Fibroblast of pulmonary artery (primary cell): Measurements from ENCODE around the gene CPEB3.
"Not testable (repeated sequence)": the region's sequence is repeated elsewhere in the genome, so short reads cannot be mapped to it uniquely, and the experiment has no call there.

Experiments
- DNase-seq: peaks from one replicate; pipeline ENCODE4 v3.0.0-alpha.2; 2010; ENCODE audit warnings: low read depth
- H3K4me3 ChIP-seq: replicated peaks from 2 replicates; pipeline ENCODE4 v1.5.1; 2011; ENCODE audit warnings: low read depth, mild to moderate bottlenecking, control low read depth, low read length, moderate library complexity
- CTCF ChIP-seq: IDR thresholded peaks from 2 replicates; pipeline ENCODE4 v1.5.1; 2011; ENCODE audit warnings: mild to moderate bottlenecking, control low read depth, low read length, inconsistent platforms; ENCODE audit errors: missing control alignments

The CPEB3 gene

GRCh38 chr10:92238586-92239098, 52.2 kb downstream of the CPEB3 start:
- TF ChIP-seq CTCF: no peak
- peak overlapping the region; percentile 70 for H3K4me3 ChIP-seq
- peak; percentile 64 for DNase-seq

GRCh38 chr10:92238054-92238585, 52.8 kb downstream of the CPEB3 start:
- no peak for TF ChIP-seq CTCF
- no peak overlapping the region for H3K4me3 ChIP-seq
- no peak for DNase-seq

DNA sequence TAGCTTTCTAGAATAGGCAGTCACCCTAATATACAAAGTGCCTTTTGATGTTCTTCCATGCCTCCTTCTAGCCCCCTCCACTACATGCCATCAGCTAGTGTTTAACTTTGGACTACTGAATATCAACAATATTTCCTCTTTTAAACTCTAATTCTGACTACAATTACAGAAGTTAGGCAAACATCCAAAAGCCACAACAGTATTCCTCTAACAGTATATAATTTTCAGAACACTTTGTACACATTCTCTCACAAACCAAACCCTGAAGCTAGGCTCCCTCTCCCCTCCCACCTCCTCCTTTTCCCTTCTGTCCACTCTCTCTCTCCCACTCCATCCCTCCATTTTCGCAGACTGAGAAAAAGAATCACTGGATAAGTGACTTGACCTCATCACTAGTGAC, 59.7 kb downstream of the CPEB3 start:
- TF ChIP-seq CTCF: no peak
- no peak for DNase-seq
- no peak overlapping the region for H3K4me3 ChIP-seq

DNA sequence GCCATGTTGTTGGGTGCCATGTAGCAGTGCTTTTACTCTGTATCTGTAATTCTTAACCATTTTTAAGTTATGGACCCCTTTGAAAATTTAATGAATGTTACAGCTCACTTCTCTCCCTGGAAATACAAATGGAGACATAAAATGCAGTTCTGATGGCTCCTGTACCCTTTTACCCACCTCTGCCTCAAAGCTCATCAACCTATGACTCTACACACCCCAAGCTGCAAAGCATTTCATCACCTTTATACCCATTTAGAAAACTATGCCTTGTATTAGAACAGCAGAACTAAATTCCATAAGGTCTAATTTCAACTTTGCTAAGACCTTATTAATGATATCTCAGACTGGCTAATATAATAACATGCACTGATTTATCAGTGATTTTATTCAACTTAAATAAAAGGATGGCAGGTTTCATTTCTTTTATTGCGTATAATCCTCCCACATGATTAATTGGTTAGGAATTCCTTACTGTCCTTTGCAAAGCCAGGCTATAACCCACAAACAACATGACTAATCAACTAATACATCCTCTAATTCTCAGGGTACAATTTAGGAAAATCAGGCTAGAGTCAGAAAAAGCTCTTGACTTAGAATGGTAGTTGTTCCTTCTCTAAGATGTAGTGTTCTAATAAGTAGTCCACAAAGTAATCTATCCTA, 68.1 kb downstream of the CPEB3 start:
- DNase-seq: peak; percentile 63
- H3K4me3 ChIP-seq: no peak overlapping the region
- TF ChIP-seq CTCF: no peak

- no peak overlapping the region for H3K4me3 ChIP-seq
- no peak for DNase-seq
- no peak for TF ChIP-seq CTCF
Observed at GRCh38 chr10:92219559-92219958, 71.3 kb downstream of the CPEB3 start.

DNA sequence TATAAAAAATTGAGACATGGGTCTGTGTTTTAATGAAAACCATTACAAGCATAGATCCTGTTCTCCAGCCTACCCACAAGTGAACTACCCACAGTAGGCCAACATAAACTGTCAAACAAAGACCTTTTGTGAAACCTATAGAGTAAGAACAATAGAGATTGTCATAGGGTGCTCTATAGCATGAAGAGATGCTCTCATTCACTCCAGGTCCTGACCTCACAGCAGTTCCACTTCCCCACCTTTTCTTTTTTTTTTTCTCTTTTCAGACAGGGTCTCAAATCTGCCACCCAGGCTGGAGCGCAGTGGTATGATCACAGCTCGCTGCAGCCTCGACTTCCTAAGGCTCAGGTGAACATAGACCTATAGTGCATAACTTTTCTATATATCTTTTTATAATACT, 72.3 kb downstream of the CPEB3 start:
- TF ChIP-seq CTCF: no peak
- no peak overlapping the region for H3K4me3 ChIP-seq

DNA sequence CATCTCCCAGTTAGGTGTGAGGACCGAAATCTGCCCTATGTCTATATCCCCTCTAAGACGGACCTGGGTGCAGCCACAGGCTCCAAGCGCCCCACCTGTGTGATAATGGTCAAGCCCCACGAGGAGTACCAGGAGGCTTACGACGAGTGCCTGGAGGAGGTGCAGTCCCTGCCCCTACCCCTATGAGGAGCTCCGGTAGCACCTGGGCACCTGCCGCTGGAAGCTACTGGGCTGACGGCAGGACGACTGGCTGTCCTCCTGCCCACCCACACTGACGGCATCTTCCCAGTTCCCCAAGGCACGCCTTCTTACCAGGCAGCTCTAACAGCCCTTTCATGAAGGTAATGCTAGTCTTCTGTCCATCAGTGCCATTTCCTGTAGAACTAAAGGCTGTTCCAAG, 74.3 kb downstream of the CPEB3 start:
- not testable (repeated sequence) for DNase-seq, H3K4me3 ChIP-seq

More for the DNA sequence above, 72.3 kb downstream of the CPEB3 start:
- no peak for DNase-seq

DNA sequence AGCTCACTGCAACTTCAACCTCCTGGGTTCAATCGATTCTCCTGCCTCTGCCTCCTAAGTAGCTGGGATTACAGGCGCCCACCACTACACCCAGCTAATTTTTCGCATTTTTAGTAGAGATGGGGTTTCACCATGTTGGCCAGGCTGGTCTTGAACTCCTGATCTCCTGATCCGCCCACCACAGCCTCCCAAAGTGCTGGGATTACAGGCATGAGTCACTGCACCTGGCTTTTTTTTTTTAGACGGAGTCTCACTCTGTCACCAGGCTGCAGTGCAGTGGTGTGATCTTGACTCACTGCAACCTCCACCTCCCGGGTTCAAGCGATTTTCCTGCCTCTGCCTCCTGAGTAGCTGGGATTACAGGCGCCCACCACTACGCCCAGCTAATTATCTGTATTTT, 75.7 kb downstream of the CPEB3 start:
- H3K4me3 ChIP-seq, DNase-seq: not testable (repeated sequence)
